Hepatocyte (in vitro differentiated cells): ENCODE results near the gene PLD5. TPM values are rescaled to one million over a fixed set of nuclear protein-coding genes. Genes with fewer than 3 reads are reported as not detected.
A peak's percentile ranks its signal among the peaks of the same experiment; 100 is the strongest.

Experiments
- DNase-seq: peaks from one replicate; pipeline ENCODE4 v3.0.0-alpha.2; 2016; ENCODE audit warnings: low spot score
- H2AFZ ChIP-seq: fragments of 200-600 bp; sonication (generic); 2 replicates; pipeline ENCODE4 v1.6.0; 2016; ENCODE audit warnings: antibody characterized with exemption, mild to moderate bottlenecking
- H3K27ac ChIP-seq: fragments of 200-600 bp; sonication (generic); 2 replicates; pipeline ENCODE4 v1.5.1; 2016; ENCODE audit warnings: mild to moderate bottlenecking
- H3K27me3 ChIP-seq: fragments of 200-600 bp; sonication (generic); 2 replicates; pipeline ENCODE4 v1.6.1; 2016
- H3K36me3 ChIP-seq: fragments of 200-600 bp; sonication (generic); replicated peaks from 2 replicates; pipeline ENCODE4 v1.5.1; 2016; ENCODE audit warnings: low read depth; ENCODE audit not compliant: insufficient read depth
- H3K4me1 ChIP-seq: fragments of 200-600 bp; sonication (generic); 2 replicates; pipeline ENCODE4 v1.5.1; 2016; ENCODE audit warnings: mild to moderate bottlenecking, moderate library complexity; ENCODE audit not compliant: insufficient read depth
- H3K4me2 ChIP-seq: fragments of 200-600 bp; sonication (generic); 2 replicates; pipeline ENCODE4 v1.6.0; 2016
- H3K4me3 ChIP-seq: fragments of 200-600 bp; sonication (generic); 2 replicates; pipeline ENCODE4 v1.5.1; 2016; ENCODE audit warnings: mild to moderate bottlenecking
- H3K79me2 ChIP-seq: fragments of 200-600 bp; sonication (generic); 2 replicates; pipeline ENCODE4 v1.6.0; 2017; ENCODE audit warnings: mild to moderate bottlenecking
- H3K9me2 ChIP-seq: fragments of 200-600 bp; sonication (generic); replicated peaks from 2 replicates; pipeline ENCODE4 v1.6.0; 2017; ENCODE audit warnings: mild to moderate bottlenecking; ENCODE audit not compliant: insufficient read depth
- H3K9me3 ChIP-seq: fragments of 200-600 bp; sonication (generic); 2 replicates; pipeline ENCODE4 v1.5.1; 2016; ENCODE audit warnings: low read depth, mild to moderate bottlenecking
- H4K20me1 ChIP-seq: fragments of 200-600 bp; sonication (generic); 2 replicates; pipeline ENCODE4 v1.6.0; 2016; ENCODE audit warnings: mild to moderate bottlenecking; ENCODE audit not compliant: insufficient read depth, poor library complexity, severe bottlenecking
- EZH2 ChIP-seq: fragments of 200-600 bp; sonication (generic); IDR thresholded peaks from 2 replicates; pipeline ENCODE4 v1.6.1; 2016; ENCODE audit warnings: antibody characterized with exemption, mild to moderate bottlenecking, borderline replicate concordance
- EZH2phosphoT487 ChIP-seq: fragments of 200-600 bp; sonication (generic); IDR thresholded peaks from one replicate; pipeline ENCODE4 v1.6.1; 2018; ENCODE audit warnings: antibody characterized with exemption, mild to moderate bottlenecking, low read depth, moderate library complexity; ENCODE audit not compliant: unreplicated experiment, severe bottlenecking
- WGBS: methylation state at CpG from one replicate; pipeline ENCODE4 v1.1.6; 2016; ENCODE audit warnings: low lambda C conversion rate; ENCODE audit errors: missing lambda C conversion rate; 5-methylcytosine and 5-hydroxymethylcytosine counted together
- polyA plus RNA-seq: library from polyadenylated mRNA; unstranded; fragments of >200 nt; fragmentation: Nextera tagmentation; extraction: Ambion mirVana; gene quantifications from 2 replicates; pipeline ENCODE4 v1.2.1, GENCODE V29; 2016
- total RNA-seq: library from RNA; depleted of rRNA; stranded (reverse); fragments of >200 nt; gene quantifications from 2 replicates; pipeline ENCODE4 v1.2.3, GENCODE V29; 2014
- TF ChIP-seq, protein P1 (sequence below): fragments of 200-600 bp; sonication (generic); IDR thresholded peaks from 2 replicates; pipeline ENCODE4 v1.5.1; 2016; ENCODE audit warnings: antibody characterized with exemption, mild to moderate bottlenecking; ENCODE audit not compliant: poor library complexity

Gene PLD5
- total and polyA plus RNA-seq, 2 experiments from 2014 or later, result 0.33 to 0.58 TPM

GRCh38 chr1:242447689-242448088 lies 76.8 kb downstream of the PLD5 start:
- Histone ChIP-seq H3K27ac (no peak overlapping the region), H3K79me2 (no peaks in the 10 kb centered on the region), H3K36me3 (no peaks in the 10 kb centered on the region), H4K20me1 (no peaks in the 10 kb centered on the region), H3K9me2 (no peaks in the 10 kb centered on the region), H3K27me3 (no peaks in the 10 kb centered on the region), H3K9me3 (no peaks in the 10 kb centered on the region), H3K4me2 (peak overlapping the region; percentile 5), H2AFZ (no peak overlapping the region), H3K4me3 (no peak overlapping the region), H3K4me1 (peaks cover 23% of the 10 kb centered on the region)
- WGBS, result 55% methylated on average over 7 of the region's 7 CpGs
- TF ChIP-seq EZH2phosphoT487 (no peak), EZH2 (no peak)
- DNase-seq, result no peak

GRCh38 chr1:242440757-242441156 lies 83.7 kb downstream of the PLD5 start:
- WGBS, result 96% methylated on average over 1 of the region's 1 CpG
- H3K4me3 ChIP-seq, result no peak overlapping the region

GRCh38 chr1:242435200-242435599 lies 89.3 kb downstream of the PLD5 start:
- Histone ChIP-seq H3K9me2 (no peaks in the 10 kb centered on the region), H3K4me3 (no peak overlapping the region), H3K9me3 (no peaks in the 10 kb centered on the region), H3K27me3 (no peaks in the 10 kb centered on the region), H3K79me2 (no peaks in the 10 kb centered on the region), H3K27ac (no peak overlapping the region), H3K4me2 (no peak overlapping the region), H4K20me1 (no peaks in the 10 kb centered on the region), H3K4me1 (no peaks in the 10 kb centered on the region), H2AFZ (no peak overlapping the region), H3K36me3 (no peaks in the 10 kb centered on the region)
- TF ChIP-seq EZH2, result no peak
- TF ChIP-seq, protein P1, sequence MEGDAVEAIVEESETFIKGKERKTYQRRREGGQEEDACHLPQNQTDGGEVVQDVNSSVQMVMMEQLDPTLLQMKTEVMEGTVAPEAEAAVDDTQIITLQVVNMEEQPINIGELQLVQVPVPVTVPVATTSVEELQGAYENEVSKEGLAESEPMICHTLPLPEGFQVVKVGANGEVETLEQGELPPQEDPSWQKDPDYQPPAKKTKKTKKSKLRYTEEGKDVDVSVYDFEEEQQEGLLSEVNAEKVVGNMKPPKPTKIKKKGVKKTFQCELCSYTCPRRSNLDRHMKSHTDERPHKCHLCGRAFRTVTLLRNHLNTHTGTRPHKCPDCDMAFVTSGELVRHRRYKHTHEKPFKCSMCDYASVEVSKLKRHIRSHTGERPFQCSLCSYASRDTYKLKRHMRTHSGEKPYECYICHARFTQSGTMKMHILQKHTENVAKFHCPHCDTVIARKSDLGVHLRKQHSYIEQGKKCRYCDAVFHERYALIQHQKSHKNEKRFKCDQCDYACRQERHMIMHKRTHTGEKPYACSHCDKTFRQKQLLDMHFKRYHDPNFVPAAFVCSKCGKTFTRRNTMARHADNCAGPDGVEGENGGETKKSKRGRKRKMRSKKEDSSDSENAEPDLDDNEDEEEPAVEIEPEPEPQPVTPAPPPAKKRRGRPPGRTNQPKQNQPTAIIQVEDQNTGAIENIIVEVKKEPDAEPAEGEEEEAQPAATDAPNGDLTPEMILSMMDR, result no peak
- TF ChIP-seq EZH2phosphoT487, result no peak
- WGBS, result 67% methylated on average over 2 of the region's 2 CpGs
- DNase-seq, result no peak

More at GRCh38 chr1:242440757-242441156, 83.7 kb downstream of the PLD5 start:
- Histone ChIP-seq H4K20me1 (no peaks in the 10 kb centered on the region), H3K4me2 (no peak overlapping the region), H3K9me3 (no peaks in the 10 kb centered on the region), H3K27me3 (no peaks in the 10 kb centered on the region), H3K79me2 (no peaks in the 10 kb centered on the region), H2AFZ (no peak overlapping the region), H3K36me3 (no peaks in the 10 kb centered on the region), H3K27ac (no peak overlapping the region), H3K4me1 (no peaks in the 10 kb centered on the region), H3K9me2 (no peaks in the 10 kb centered on the region)
- no peak for DNase-seq
- no peak for TF ChIP-seq EZH2
- no peak for TF ChIP-seq EZH2phosphoT487
- TF ChIP-seq, protein P1, result no peak

- no peaks in the 10 kb centered on the region for H4K20me1 ChIP-seq
- no peak for TF ChIP-seq EZH2phosphoT487
- TF ChIP-seq, protein P1, result no peak
- no peak for TF ChIP-seq EZH2
- no peaks in the 10 kb centered on the region for H3K9me2 ChIP-seq
- H3K79me2 ChIP-seq, result no peaks in the 10 kb centered on the region
- 74% methylated on average over 6 of the region's 6 CpGs for WGBS
- DNase-seq, result no peak
- no peak overlapping the region for H3K4me2 ChIP-seq
- no peaks in the 10 kb centered on the region for H3K36me3 ChIP-seq
- H3K27me3 ChIP-seq, result no peaks in the 10 kb centered on the region
- no peaks in the 10 kb centered on the region for H3K9me3 ChIP-seq
- H2AFZ ChIP-seq, result no peak overlapping the region
- H3K4me1 ChIP-seq, result no peaks in the 10 kb centered on the region
- H3K4me3 ChIP-seq, result no peak overlapping the region
- no peak overlapping the region for H3K27ac ChIP-seq
Measured at GRCh38 chr1:242432491-242433095, 91.9 kb downstream of the PLD5 start.
